Measurements from ENCODE around the gene ATP8B4. TPM values are rescaled to one million over a fixed set of nuclear protein-coding genes. Genes with fewer than 3 reads are reported as not detected.

The ATP8B4 gene
- total RNA-seq, 6 experiments from 2014 or later = 0.31 to 1.6 (median 0.91) TPM

DNA sequence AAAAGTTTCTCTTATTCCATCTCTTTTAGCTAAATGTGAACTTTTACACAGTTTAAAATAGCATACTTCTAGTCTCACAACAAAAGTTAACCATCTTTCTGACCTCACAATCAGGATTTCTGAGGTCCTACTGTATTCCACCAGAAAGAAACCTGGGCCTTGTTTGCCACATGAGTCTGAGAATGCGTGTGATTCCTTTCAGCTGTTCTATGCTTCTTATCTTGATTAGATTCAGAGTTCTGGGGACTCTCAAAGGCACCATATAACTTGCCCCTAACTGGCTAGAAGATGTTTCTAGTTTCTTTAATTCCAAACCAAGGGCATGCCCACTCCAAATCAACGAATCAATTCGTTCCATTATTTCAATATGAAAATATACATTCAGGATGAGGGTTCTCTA, 131.1 kb downstream of the ATP8B4 start:
- no peaks in the 10 kb centered on the region for H3K9me3 Mint-ChIP-seq
- no peak overlapping the region for H3K4me3 Mint-ChIP-seq
- H3K36me3 Mint-ChIP-seq (ENCODE audit: low read depth) = no peaks in the 10 kb centered on the region
- H3K27me3 Mint-ChIP-seq (ENCODE audit: insufficient read depth) = no peaks in the 10 kb centered on the region; the same call in 1 of the 2 replicates
- H3K27ac Mint-ChIP-seq = no peak overlapping the region
- peaks cover 46% of the 10 kb centered on the region for H3K4me1 Mint-ChIP-seq (ENCODE audit: low read depth)
- TF ChIP-seq, protein P1, sequence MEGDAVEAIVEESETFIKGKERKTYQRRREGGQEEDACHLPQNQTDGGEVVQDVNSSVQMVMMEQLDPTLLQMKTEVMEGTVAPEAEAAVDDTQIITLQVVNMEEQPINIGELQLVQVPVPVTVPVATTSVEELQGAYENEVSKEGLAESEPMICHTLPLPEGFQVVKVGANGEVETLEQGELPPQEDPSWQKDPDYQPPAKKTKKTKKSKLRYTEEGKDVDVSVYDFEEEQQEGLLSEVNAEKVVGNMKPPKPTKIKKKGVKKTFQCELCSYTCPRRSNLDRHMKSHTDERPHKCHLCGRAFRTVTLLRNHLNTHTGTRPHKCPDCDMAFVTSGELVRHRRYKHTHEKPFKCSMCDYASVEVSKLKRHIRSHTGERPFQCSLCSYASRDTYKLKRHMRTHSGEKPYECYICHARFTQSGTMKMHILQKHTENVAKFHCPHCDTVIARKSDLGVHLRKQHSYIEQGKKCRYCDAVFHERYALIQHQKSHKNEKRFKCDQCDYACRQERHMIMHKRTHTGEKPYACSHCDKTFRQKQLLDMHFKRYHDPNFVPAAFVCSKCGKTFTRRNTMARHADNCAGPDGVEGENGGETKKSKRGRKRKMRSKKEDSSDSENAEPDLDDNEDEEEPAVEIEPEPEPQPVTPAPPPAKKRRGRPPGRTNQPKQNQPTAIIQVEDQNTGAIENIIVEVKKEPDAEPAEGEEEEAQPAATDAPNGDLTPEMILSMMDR (IDR thresholded peaks at IDR 0.05) = no peak
- no peak for DNase-seq

DNA sequence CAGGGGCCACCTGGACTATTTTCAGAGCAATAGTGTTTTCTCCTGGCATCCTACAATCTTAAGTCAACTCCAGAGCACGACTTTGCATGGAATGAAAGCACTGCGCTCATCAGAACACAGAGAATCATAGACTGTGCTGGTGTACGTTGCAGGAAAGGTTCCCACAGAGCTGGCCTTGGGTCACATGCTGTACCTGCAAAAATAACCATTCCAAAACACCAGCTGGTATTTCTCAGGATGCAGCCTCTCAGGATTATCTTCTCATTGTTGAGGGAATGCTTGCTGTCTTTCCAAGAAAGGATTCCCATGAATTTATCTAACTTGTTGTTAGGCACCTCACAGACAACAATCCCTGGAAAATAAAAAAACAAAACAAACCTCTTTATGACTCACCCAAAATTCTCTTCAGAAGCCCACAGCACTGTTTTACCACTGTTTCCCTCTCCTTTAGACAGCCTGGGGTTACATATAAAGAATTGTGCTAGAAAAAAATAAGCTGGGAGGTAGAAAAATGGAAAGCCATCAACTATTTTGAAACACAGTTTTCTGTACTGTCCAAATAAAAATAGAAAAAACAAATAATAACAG, 131.7 kb downstream of the ATP8B4 start:
- Mint-ChIP-seq H3K36me3 (ENCODE audit: low read depth) (no peaks in the 10 kb centered on the region), H3K27me3 (ENCODE audit: insufficient read depth) (no peaks in the 10 kb centered on the region; the same call in 1 of the 2 replicates), H3K4me3 (no peak overlapping the region), H3K4me1 (ENCODE audit: low read depth) (peaks cover 52% of the 10 kb centered on the region), H3K27ac (no peak overlapping the region), H3K9me3 (no peaks in the 10 kb centered on the region)
- no peak for DNase-seq
- TF ChIP-seq, protein P1 (IDR thresholded peaks at IDR 0.05) = no peak

DNA sequence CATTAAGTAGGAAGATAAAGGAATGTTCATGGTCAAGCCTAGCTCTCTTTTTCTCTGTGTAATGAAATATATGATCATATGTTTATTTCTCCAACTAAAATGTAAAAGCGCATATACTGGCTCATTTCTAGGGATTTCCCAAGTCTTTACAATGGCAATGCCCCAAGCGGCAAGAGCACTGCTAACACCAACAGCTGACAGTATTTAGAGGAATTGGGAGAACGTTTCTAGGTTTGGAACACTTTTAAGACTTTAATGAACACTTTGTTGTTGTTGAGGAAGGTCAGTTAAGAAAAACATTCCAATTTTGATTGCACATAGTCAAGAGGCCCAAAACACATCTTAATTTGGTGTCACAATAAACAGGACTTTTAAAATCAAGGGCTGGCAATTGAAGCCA, 132.7 kb downstream of the ATP8B4 start:
- Mint-ChIP-seq H3K27ac (no peak overlapping the region), H3K9me3 (no peaks in the 10 kb centered on the region), H3K36me3 (ENCODE audit: low read depth) (no peaks in the 10 kb centered on the region), H3K27me3 (ENCODE audit: insufficient read depth) (no peaks in the 10 kb centered on the region; the same call in 1 of the 2 replicates), H3K4me3 (no peak overlapping the region), H3K4me1 (ENCODE audit: low read depth) (peaks cover 47% of the 10 kb centered on the region)
- TF ChIP-seq, protein P1 (IDR thresholded peaks at IDR 0.05) = no peak
- no peak for DNase-seq

DNA sequence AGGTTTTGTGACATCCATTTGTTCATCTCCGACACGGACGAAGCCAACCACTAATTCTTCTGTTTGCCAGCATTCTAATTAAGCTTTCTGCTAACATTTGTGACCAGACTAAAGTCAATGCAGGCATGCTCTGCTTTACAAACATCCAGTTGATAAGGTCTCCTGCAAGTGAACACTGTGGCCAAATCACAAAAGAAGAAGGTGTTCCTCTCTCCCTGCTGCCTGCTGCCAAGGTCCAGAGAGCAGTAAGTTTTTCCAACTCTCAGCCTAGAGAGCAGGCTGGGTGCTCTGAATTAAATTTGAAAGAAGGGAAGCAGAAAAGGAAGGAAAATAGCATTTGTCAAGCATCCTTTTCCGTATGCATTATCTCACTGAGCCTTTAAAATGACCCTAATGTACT, 133.6 kb downstream of the ATP8B4 start:
- peaks cover 39% of the 10 kb centered on the region for H3K4me1 Mint-ChIP-seq (ENCODE audit: low read depth)
- no peak for DNase-seq
- no peaks in the 10 kb centered on the region; the same call in 1 of the 2 replicates for H3K27me3 Mint-ChIP-seq (ENCODE audit: insufficient read depth)
- H3K9me3 Mint-ChIP-seq = no peaks in the 10 kb centered on the region
- H3K36me3 Mint-ChIP-seq (ENCODE audit: low read depth) = no peaks in the 10 kb centered on the region
- H3K4me3 Mint-ChIP-seq = no peak overlapping the region
- no peak overlapping the region for H3K27ac Mint-ChIP-seq
- TF ChIP-seq, protein P1 (IDR thresholded peaks at IDR 0.05) = no peak

DNA sequence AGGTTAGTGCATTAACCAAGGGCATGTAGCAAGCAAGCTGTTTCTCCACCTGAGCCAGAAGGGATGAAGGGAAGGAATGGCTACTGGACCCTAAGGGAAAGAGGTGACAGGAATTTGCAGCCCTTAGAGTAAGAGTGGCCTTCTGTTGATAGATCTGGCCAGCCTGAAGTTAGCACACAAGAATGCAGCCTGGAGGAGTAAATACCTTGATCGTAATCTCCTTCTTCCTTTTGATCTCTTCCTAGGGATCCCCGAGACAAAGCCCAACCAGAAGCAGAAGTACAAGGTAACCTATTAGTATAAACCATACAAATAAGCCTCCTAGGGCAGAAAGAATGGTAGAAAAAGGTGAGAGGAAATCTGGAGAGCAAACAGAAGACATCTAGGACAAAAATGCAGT, 134.6 kb downstream of the ATP8B4 start:
- Mint-ChIP-seq H3K4me1 (ENCODE audit: low read depth) (peaks cover 49% of the 10 kb centered on the region), H3K36me3 (ENCODE audit: low read depth) (no peaks in the 10 kb centered on the region), H3K4me3 (no peak overlapping the region), H3K9me3 (no peaks in the 10 kb centered on the region), H3K27ac (no peak overlapping the region), H3K27me3 (ENCODE audit: insufficient read depth) (no peaks in the 10 kb centered on the region; the same call in 1 of the 2 replicates)
- DNase-seq = no peak
- TF ChIP-seq, protein P1 (IDR thresholded peaks at IDR 0.05) = no peak

Measured in HFFc6 (cell line).